ENCODE data around the gene FOXM1.

The FOXM1 gene

GRCh38 chr12:2884810-2885209 lies 7.8 kb upstream of the FOXM1 start:
- TF ChIP-seq CTCF (IDR thresholded peaks at IDR 0.05; ENCODE audit: borderline replicate concordance, extremely low read depth, low read length, poor library complexity, severe bottlenecking) (no peak), EZH2 (IDR thresholded peaks at IDR 0.05; ENCODE audit: borderline replicate concordance, low read depth, low read length, severe bottlenecking) (no peak)
- Histone ChIP-seq H3K9me3 (ENCODE audit: insufficient read depth, low read length, severe bottlenecking) (no peaks in the 10 kb centered on the region), H3K36me3 (ENCODE audit: insufficient read depth, low read length) (peaks cover 53% of the 10 kb centered on the region), H3K27me3 (ENCODE audit: insufficient read depth, low read length, poor library complexity) (no peaks in the 10 kb centered on the region), H3K4me2 (ENCODE audit: insufficient read depth, low read length) (no peak overlapping the region), H3K4me1 (ENCODE audit: insufficient read depth, low read length) (peaks cover 12% of the 10 kb centered on the region), H3K4me3 (ENCODE audit: low read depth in 1 of 2, low read length in 2 of 2) (no peak overlapping the region), H3K9ac (ENCODE audit: low read depth, low read length) (no peak overlapping the region), H4K20me1 (ENCODE audit: insufficient read depth, low read length) (peaks cover 38% of the 10 kb centered on the region; the same call in 1 of the 2 replicates), H3K27ac (ENCODE audit: low read length) (no peak overlapping the region), H2AFZ (ENCODE audit: low read depth, low read length) (no peak overlapping the region), H3K79me2 (ENCODE audit: insufficient read depth, low read length) (peaks cover 71% of the 10 kb centered on the region)
- no peak for ATAC-seq (ENCODE audit: insufficient read depth, low read depth)
- DNase-seq = no peak

GRCh38 chr12:2879853-2880252 lies 2.9 kb upstream of the FOXM1 start:
- ATAC-seq (ENCODE audit: insufficient read depth, low read depth) = no peak
- Histone ChIP-seq H3K27ac (ENCODE audit: low read length) (0 out of 2 replicates have a peak overlapping the region, but pooled peaks have one; percentile 30), H3K79me2 (ENCODE audit: insufficient read depth, low read length) (peaks cover 99% of the 10 kb centered on the region), H4K20me1 (ENCODE audit: insufficient read depth, low read length) (peaks cover 47% of the 10 kb centered on the region), H3K9ac (ENCODE audit: low read depth, low read length) (peak overlapping the region; percentile 99), H3K9me3 (ENCODE audit: insufficient read depth, low read length, severe bottlenecking) (no peaks in the 10 kb centered on the region), H3K4me2 (ENCODE audit: insufficient read depth, low read length) (peak overlapping the region; percentile 88), H2AFZ (ENCODE audit: low read depth, low read length) (no peak overlapping the region), H3K4me3 (ENCODE audit: low read depth in 1 of 2, low read length in 2 of 2) (no peak overlapping the region; a peak in 1 of 4 replicates), H3K27me3 (ENCODE audit: insufficient read depth, low read length, poor library complexity) (no peaks in the 10 kb centered on the region), H3K36me3 (ENCODE audit: insufficient read depth, low read length) (peaks cover 36% of the 10 kb centered on the region), H3K4me1 (ENCODE audit: insufficient read depth, low read length) (peaks cover 41% of the 10 kb centered on the region)
- TF ChIP-seq CTCF (IDR thresholded peaks at IDR 0.05; ENCODE audit: borderline replicate concordance, extremely low read depth, low read length, poor library complexity, severe bottlenecking) (no peak), EZH2 (IDR thresholded peaks at IDR 0.05; ENCODE audit: borderline replicate concordance, low read depth, low read length, severe bottlenecking) (no peak)
- DNase-seq = no peak

GRCh38 chr12:2877953-2878732 lies 1.2 kb upstream of the FOXM1 start:
- no peak for DNase-seq
- H3K79me2 ChIP-seq (ENCODE audit: insufficient read depth, low read length) = peaks cover 100% of the 10 kb centered on the region

More at GRCh38 chr12:2877953-2878732, 1.2 kb upstream of the FOXM1 start:
- TF ChIP-seq EZH2 (IDR thresholded peaks at IDR 0.05; ENCODE audit: borderline replicate concordance, low read depth, low read length, severe bottlenecking) (no peak), CTCF (IDR thresholded peaks at IDR 0.05; ENCODE audit: borderline replicate concordance, extremely low read depth, low read length, poor library complexity, severe bottlenecking) (peak; percentile 26)
- Histone ChIP-seq H3K9ac (ENCODE audit: low read depth, low read length) (peak overlapping the region; percentile 99), H3K27me3 (ENCODE audit: insufficient read depth, low read length, poor library complexity) (no peaks in the 10 kb centered on the region), H2AFZ (ENCODE audit: low read depth, low read length) (peak overlapping the region; percentile 66), H3K4me2 (ENCODE audit: insufficient read depth, low read length) (peak overlapping the region; percentile 88), H3K36me3 (ENCODE audit: insufficient read depth, low read length) (peaks cover 48% of the 10 kb centered on the region), H3K4me1 (ENCODE audit: insufficient read depth, low read length) (peaks cover 54% of the 10 kb centered on the region), H3K9me3 (ENCODE audit: insufficient read depth, low read length, severe bottlenecking) (no peaks in the 10 kb centered on the region), H3K4me3 (ENCODE audit: low read depth in 1 of 2, low read length in 2 of 2) (peak overlapping the region; percentile 36 to 87), H4K20me1 (ENCODE audit: insufficient read depth, low read length) (peaks cover 42% of the 10 kb centered on the region), H3K27ac (ENCODE audit: low read length) (peak overlapping the region; percentile 89)
- no peak for ATAC-seq (ENCODE audit: insufficient read depth, low read depth)
